Measurements from ENCODE around the gene NRBF2. TPM values are rescaled to one million over a fixed set of nuclear protein-coding genes. Genes with fewer than 3 reads are reported as not detected.

NRBF2 gene
- total and polyA plus RNA-seq, 4 donors: 13.7 to 31.8 (median 22.3) TPM

GRCh38 chr10:63120554-63120953, 12.6 kb upstream of the NRBF2 start:
- H3K9me3 ChIP-seq (ENCODE audit: control insufficient read depth in 4 of 4, low read length in 3 of 4): no peaks in the 10 kb centered on the region
- peaks cover 0 to 7% (median 0%) of the 10 kb centered on the region in 4 donors for H3K4me1 ChIP-seq (ENCODE audit: control insufficient read depth in 4 of 4, insufficient read depth in 4 of 4, low read length in 3 of 4)
- H3K36me3 ChIP-seq (ENCODE audit: control insufficient read depth in 4 of 4, insufficient read depth in 3 of 4, low read depth in 1 of 4, low read length in 3 of 4): no peaks in the 10 kb centered on the region
- no peak overlapping the region for H3K9ac ChIP-seq (ENCODE audit: low read depth in 1 of 2, low read length in 2 of 2)
- no peak for DNase-seq (ENCODE audit: low spot score)
- H3K4me3 ChIP-seq (ENCODE audit: low read depth in 1 of 3, low read length in 3 of 3): no peak overlapping the region
- no peaks in the 10 kb centered on the region for H3K27me3 ChIP-seq (ENCODE audit: control insufficient read depth in 4 of 4, insufficient read depth in 4 of 4, low read length in 3 of 4)
- H3K27ac ChIP-seq (ENCODE audit: low read depth in 1 of 2, low read length in 2 of 2): no peak overlapping the region
- no peak for TF ChIP-seq HNF4A (conservative IDR thresholded peaks at IDR 0.05)
- no peak for TF ChIP-seq CTCF (IDR thresholded peaks at IDR 0.05; ENCODE audit: low read depth, low read length, missing input control)
- no peak for TF ChIP-seq RAD21 (IDR thresholded peaks at IDR 0.05)
- no peak for TF ChIP-seq HNF4G (IDR thresholded peaks at IDR 0.05)

- DNase-seq (ENCODE audit: low spot score): no peak
- Histone ChIP-seq H3K9me3 (ENCODE audit: control insufficient read depth in 4 of 4, low read length in 3 of 4) (no peaks in the 10 kb centered on the region), H3K9ac (ENCODE audit: low read depth in 1 of 2, low read length in 2 of 2) (no peak overlapping the region), H3K27ac (ENCODE audit: low read depth in 1 of 2, low read length in 2 of 2) (no peak overlapping the region), H3K4me1 (ENCODE audit: control insufficient read depth in 4 of 4, insufficient read depth in 4 of 4, low read length in 3 of 4) (no peaks in the 10 kb centered on the region), H3K4me3 (ENCODE audit: low read depth in 1 of 3, low read length in 3 of 3) (no peak overlapping the region), H3K36me3 (ENCODE audit: control insufficient read depth in 4 of 4, insufficient read depth in 3 of 4, low read depth in 1 of 4, low read length in 3 of 4) (no peaks in the 10 kb centered on the region), H3K27me3 (ENCODE audit: control insufficient read depth in 4 of 4, insufficient read depth in 4 of 4, low read length in 3 of 4) (no peaks in the 10 kb centered on the region)
- no peak for TF ChIP-seq HNF4G (IDR thresholded peaks at IDR 0.05)
- TF ChIP-seq YY1 (IDR thresholded peaks at IDR 0.05): no peak
- no peak for TF ChIP-seq RXRA (IDR thresholded peaks at IDR 0.05)
- TF ChIP-seq RAD21 (IDR thresholded peaks at IDR 0.05): no peak
- no peak for TF ChIP-seq HNF4A (conservative IDR thresholded peaks at IDR 0.05)
- no peak for TF ChIP-seq SP1 (IDR thresholded peaks at IDR 0.05)
- WGBS: 92% methylated on average over 2 of the region's 2 CpGs
Measured at GRCh38 chr10:63123727-63124362, 9.3 kb upstream of the NRBF2 start.

GRCh38 chr10:63125459-63125858, 7.7 kb upstream of the NRBF2 start:
- TF ChIP-seq MAX (IDR thresholded peaks at IDR 0.05) (no peak), CTCF (IDR thresholded peaks at IDR 0.05; ENCODE audit: low read depth, low read length, missing input control) (no peak), JUND (IDR thresholded peaks at IDR 0.05) (no peak), HNF4A (conservative IDR thresholded peaks at IDR 0.05) (no peak), RAD21 (IDR thresholded peaks at IDR 0.05) (no peak), ATF3 (IDR thresholded peaks at IDR 0.05) (no peak), SP1 (IDR thresholded peaks at IDR 0.05) (no peak), HNF4G (IDR thresholded peaks at IDR 0.05) (no peak), NR2F2 (IDR thresholded peaks at IDR 0.05) (no peak), ZBTB33 (IDR thresholded peaks at IDR 0.05) (no peak), TAF1 (conservative IDR thresholded peaks at IDR 0.05) (no peak), RXRA (IDR thresholded peaks at IDR 0.05) (no peak), FOXA1 (IDR thresholded peaks at IDR 0.05) (no peak)
- Histone ChIP-seq H3K9me3 (ENCODE audit: control insufficient read depth in 4 of 4, low read length in 3 of 4) (no peaks in the 10 kb centered on the region), H3K27me3 (ENCODE audit: control insufficient read depth in 4 of 4, insufficient read depth in 4 of 4, low read length in 3 of 4) (no peaks in the 10 kb centered on the region), H3K36me3 (ENCODE audit: control insufficient read depth in 4 of 4, insufficient read depth in 3 of 4, low read depth in 1 of 4, low read length in 3 of 4) (no peaks in the 10 kb centered on the region), H3K4me3 (ENCODE audit: low read depth in 1 of 3, low read length in 3 of 3) (no peak overlapping the region), H3K9ac (ENCODE audit: low read depth in 1 of 2, low read length in 2 of 2) (no peak overlapping the region), H3K4me1 (ENCODE audit: control insufficient read depth in 4 of 4, insufficient read depth in 4 of 4, low read length in 3 of 4) (no peaks in the 10 kb centered on the region), H3K27ac (ENCODE audit: low read depth in 1 of 2, low read length in 2 of 2) (no peak overlapping the region)
- no peak for DNase-seq (ENCODE audit: low spot score)
- WGBS: 88% methylated on average over 2 of the region's 2 CpGs

All from liver (tissue), 9 donors.